Measurements from ENCODE around the gene TMTC2. TPM values are rescaled to one million over a fixed set of nuclear protein-coding genes. Genes with fewer than 3 reads are reported as not detected.

The TMTC2 gene
- total RNA-seq = 10 to 100 TPM; 18.8 to 30.7 (median 21.0) TPM

DNA sequence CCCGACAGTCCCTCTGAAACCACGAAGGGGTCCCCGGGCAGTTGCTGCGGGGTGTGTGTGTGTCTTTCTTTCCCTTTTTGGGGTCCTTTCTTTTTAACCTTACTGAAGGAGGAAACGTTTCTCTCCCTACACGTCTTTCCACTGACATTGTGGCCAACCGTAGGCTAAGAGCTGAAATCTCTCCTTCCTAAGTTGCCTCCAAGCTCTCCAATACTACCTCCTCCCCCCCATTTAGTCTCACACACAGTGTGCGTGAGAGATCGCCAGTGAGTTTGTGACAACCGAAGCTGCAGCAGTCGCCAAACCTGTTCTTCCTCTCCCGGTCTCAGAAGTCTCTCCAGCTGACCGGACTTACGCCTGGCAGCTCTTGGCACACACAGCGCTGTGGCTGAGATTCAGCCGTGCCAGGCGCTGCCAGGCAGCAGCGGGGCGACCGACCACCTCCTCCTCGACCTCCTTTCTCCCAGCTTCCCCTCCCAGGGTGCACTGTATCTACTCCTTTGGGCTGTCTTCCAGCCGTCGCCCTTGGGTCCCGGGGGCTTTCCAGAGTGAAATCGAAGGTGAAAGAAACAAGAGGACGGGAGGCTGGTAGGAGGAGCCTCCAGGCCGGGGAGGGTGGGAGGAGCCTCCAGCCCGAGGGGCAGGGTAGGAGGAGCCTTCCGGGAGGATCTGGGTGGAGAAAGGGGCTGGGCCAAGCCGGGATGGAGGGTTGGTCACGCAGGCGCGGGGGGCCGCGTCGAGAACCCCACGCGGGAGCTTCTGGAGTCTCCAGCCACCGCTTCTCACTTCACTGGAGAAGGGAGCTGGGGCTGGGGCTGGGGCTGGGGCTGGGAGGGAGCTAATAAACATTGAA, at the start of gene TMTC2:
Gene TMTC2, plus strand, starts transcription at position 739 of the 853 bp plus-strand sequence.
- peak in 1 of 2 donors; percentile 86 for TF ChIP-seq POLR2A (IDR thresholded peaks at IDR 0.05)
- TF ChIP-seq, protein P1, sequence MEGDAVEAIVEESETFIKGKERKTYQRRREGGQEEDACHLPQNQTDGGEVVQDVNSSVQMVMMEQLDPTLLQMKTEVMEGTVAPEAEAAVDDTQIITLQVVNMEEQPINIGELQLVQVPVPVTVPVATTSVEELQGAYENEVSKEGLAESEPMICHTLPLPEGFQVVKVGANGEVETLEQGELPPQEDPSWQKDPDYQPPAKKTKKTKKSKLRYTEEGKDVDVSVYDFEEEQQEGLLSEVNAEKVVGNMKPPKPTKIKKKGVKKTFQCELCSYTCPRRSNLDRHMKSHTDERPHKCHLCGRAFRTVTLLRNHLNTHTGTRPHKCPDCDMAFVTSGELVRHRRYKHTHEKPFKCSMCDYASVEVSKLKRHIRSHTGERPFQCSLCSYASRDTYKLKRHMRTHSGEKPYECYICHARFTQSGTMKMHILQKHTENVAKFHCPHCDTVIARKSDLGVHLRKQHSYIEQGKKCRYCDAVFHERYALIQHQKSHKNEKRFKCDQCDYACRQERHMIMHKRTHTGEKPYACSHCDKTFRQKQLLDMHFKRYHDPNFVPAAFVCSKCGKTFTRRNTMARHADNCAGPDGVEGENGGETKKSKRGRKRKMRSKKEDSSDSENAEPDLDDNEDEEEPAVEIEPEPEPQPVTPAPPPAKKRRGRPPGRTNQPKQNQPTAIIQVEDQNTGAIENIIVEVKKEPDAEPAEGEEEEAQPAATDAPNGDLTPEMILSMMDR (IDR thresholded peaks at IDR 0.05) = peak in 1 of 6 experiments; percentile 17
- H3K36me3 ChIP-seq = no peaks in the 10 kb centered on the region
- 1% methylated on average over 38 to 39 of the region's 39 CpGs for WGBS, 2 donors
- H3K27me3 ChIP-seq = no peaks in the 10 kb centered on the region
- H3K4me3 ChIP-seq (replicated peaks in 1 of 3) = peak within 1 kb of the TSS; percentile 35 to 80 (median 48)
- intact Hi-C loops (cut with DNase I) = no loop called here
- peak within 1 kb of the TSS; percentile 90 to 94 (median 91) for H3K27ac ChIP-seq
- peak; percentile 96 for DNase-seq
- H3K4me1 ChIP-seq = peaks cover 0 to 11% of the 10 kb centered on the region in 2 donors
- no peaks in the 10 kb centered on the region for H3K9me3 ChIP-seq

DNA sequence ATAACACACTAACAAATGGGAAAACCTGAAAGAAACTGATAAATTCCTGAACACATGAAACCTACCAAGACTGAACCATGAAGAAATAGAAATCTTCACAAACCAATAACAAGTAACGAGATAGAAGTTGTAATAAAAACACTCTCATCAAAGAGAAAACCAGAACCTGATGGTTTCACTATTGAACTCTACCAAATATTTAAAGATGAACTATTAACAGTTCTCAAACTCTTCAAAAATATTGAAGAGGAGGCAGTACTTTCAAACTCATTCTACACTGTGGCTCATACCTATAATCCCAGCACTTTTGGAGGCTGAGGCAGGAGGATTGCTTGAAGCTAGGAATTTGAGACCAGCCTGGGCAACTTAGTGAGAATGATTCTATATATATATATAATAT, 48.4 kb upstream of the TMTC2 start:
- DNase-seq = no peak
- TF ChIP-seq, protein P1 (IDR thresholded peaks at IDR 0.05) = no peak
- no peak for TF ChIP-seq POLR2A (IDR thresholded peaks at IDR 0.05)
- Histone ChIP-seq H3K27me3 (no peaks in the 10 kb centered on the region), H3K27ac (no peak overlapping the region), H3K4me1 (no peaks in the 10 kb centered on the region), H3K36me3 (no peaks in the 10 kb centered on the region), H3K9me3 (no peaks in the 10 kb centered on the region), H3K4me3 (replicated peaks in 1 of 3) (no peak overlapping the region)
- 89 to 92% methylated on average over 1 of the region's 1 CpG for WGBS, 2 donors
- intact Hi-C loops (cut with DNase I) = no loop called here

DNA sequence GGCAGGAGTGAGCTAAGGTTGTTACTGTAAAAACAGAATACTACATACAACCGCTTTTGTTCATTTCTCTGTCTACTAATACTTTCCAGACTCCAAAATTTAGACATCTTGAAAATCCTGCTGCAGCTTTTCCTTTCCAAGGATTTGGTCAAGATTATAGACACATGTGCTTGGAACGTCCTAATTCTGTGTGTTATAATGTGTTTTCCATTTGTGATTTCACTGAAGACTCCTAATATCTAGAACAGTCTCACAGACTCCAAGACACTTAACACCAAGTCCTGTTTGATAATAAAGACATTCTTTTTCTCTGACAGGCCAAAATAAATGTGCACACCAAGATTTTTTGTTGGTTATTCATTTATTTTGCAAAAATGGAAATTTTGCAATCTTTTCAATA, 41.8 kb upstream of the TMTC2 start:
- Histone ChIP-seq H3K4me3 (replicated peaks in 1 of 3) (no peak overlapping the region), H3K27me3 (no peaks in the 10 kb centered on the region), H3K9me3 (no peaks in the 10 kb centered on the region), H3K27ac (no peak overlapping the region), H3K36me3 (no peaks in the 10 kb centered on the region), H3K4me1 (no peaks in the 10 kb centered on the region)
- WGBS, 2 donors = 73 to 87% methylated on average over 2 of the region's 2 CpGs
- TF ChIP-seq POLR2A (IDR thresholded peaks at IDR 0.05) = no peak
- TF ChIP-seq, protein P1 (IDR thresholded peaks at IDR 0.05) = no peak
- no peak for DNase-seq
- intact Hi-C loops (cut with DNase I) = no loop called here

DNA sequence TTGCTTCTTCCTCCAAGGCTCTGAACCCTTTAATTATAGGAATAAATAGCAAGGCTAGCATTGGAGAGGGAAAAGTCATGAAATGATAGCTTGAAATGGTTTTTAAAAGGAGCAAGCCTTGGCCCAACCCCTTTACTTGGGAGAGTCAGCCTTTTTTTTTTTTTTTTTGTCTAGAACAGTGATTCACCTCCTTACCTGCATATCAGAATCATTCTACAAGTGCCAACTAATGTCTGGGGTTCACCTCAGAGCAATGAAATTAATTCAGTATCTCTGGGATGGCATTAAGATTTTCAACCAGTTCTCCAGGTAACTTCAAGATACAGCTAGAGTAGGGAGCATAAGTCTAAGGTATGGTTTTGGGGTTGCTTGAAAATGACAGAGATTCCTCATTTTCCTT, 41.3 kb upstream of the TMTC2 start:
- Histone ChIP-seq H3K4me3 (replicated peaks in 1 of 3) (no peak overlapping the region), H3K27me3 (no peaks in the 10 kb centered on the region), H3K9me3 (no peaks in the 10 kb centered on the region), H3K27ac (no peak overlapping the region), H3K36me3 (no peaks in the 10 kb centered on the region), H3K4me1 (peaks cover 0 to under 1% of the 10 kb centered on the region in 2 donors)
- no peak for DNase-seq
- TF ChIP-seq, protein P1 (IDR thresholded peaks at IDR 0.05) = no peak
- TF ChIP-seq POLR2A (IDR thresholded peaks at IDR 0.05) = no peak
- intact Hi-C loops (cut with DNase I) = no loop called here

DNA sequence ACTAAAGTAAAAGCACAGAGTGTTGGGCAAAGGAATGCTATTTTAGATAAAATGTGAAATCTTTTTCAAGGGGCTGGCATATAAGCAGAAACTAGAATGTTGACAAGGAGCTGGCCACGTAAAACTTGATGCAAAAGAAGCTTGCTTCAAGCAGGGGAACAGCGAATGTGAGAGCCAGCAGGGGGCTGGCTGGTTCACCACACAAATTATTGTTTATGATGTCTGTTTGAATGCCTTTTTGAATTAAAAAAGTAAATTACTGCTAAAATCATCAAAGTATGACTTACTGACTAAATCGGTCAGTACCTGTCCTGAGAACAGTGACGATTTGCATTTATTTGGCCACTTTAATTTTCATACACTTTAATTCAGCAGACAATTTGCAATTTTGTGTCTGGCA, 38.9 kb upstream of the TMTC2 start:
- no peak overlapping the region for H3K4me3 ChIP-seq (replicated peaks in 1 of 3)
- TF ChIP-seq, protein P1 (IDR thresholded peaks at IDR 0.05) = no peak
- TF ChIP-seq POLR2A (IDR thresholded peaks at IDR 0.05) = no peak
- H3K9me3 ChIP-seq = no peaks in the 10 kb centered on the region
- H3K36me3 ChIP-seq = no peaks in the 10 kb centered on the region
- intact Hi-C loops (cut with DNase I) = no loop called here
- H3K27me3 ChIP-seq = no peaks in the 10 kb centered on the region
- 91% methylated on average over 4 of the region's 4 CpGs for WGBS, 2 donors
- DNase-seq = no peak
- no peak overlapping the region for H3K27ac ChIP-seq
- peaks cover 10 to 13% of the 10 kb centered on the region in 2 donors for H3K4me1 ChIP-seq
